Mammary epithelial cell (primary cell): ENCODE data around the gene AKR1E2.

ENCODE experiments used
- CTCF ChIP-seq, 2 donors: IDR thresholded peaks in 1 of 2; conservative IDR thresholded peaks in 1 of 2; 2 replicates each; pipeline ENCODE4 v1.5.1; 2011 to 2012; ENCODE audit warnings: inconsistent platforms in 2 of 2, low read length in 2 of 2, mild to moderate bottlenecking in 2 of 2, control low read depth in 1 of 2, low read depth in 1 of 2; ENCODE audit not compliant: insufficient read depth in 1 of 2; ENCODE audit errors: extremely low read depth in 1 of 2
- EZH2 ChIP-seq: IDR thresholded peaks from 2 replicates; pipeline ENCODE4 v1.6.1; 2012; ENCODE audit warnings: low read length, inconsistent platforms, borderline replicate concordance

- TF ChIP-seq CTCF (conservative IDR thresholded peaks at IDR 0.05 in 1 of 2, IDR thresholded peaks at IDR 0.05 in 1 of 2; ENCODE audit: extremely low read depth in 1 of 2, insufficient read depth in 1 of 2, low read depth in 1 of 2, low read length in 2 of 2), result no peak
- no peak for TF ChIP-seq EZH2
Observed at GRCh38 chr10:4865945-4866661, 40.1 kb downstream of the AKR1E2 start.
